Measurements from ENCODE around the gene NPIPB6.

DNA sequence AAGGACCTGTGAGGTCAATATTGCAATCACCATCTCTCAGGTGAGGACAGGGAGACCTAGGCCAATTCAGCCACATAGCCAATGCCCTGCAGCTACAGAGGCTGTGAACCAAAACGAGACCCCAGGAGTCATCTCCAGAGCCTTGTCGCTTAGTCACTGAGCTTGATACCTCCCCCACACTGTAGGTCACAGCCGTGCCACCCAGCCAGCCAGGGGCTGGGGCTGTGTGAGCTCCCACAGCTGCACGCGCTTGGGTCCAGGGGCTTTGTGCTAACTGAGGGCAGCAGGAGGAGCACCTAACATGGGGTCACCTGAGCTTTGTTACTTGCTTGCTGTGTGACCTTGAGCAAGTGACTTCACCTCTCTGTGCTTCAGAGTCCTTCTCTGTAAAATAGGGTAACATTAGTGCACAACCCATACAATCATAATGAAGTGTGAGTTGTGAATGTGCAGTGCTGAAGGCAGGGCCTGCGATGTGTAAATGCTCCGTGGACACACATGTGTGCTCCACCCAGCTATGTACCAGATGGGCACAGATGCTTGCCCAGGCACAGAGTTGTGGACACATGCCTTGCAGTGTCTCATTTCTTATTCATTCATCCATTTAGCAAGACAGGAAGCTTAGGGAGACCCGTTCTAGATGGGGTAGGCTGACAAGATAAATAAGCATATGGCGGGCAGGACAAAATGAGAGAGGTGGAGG is 45.1 kb downstream of the NPIPB6 start:
- TF ChIP-seq, protein P1, sequence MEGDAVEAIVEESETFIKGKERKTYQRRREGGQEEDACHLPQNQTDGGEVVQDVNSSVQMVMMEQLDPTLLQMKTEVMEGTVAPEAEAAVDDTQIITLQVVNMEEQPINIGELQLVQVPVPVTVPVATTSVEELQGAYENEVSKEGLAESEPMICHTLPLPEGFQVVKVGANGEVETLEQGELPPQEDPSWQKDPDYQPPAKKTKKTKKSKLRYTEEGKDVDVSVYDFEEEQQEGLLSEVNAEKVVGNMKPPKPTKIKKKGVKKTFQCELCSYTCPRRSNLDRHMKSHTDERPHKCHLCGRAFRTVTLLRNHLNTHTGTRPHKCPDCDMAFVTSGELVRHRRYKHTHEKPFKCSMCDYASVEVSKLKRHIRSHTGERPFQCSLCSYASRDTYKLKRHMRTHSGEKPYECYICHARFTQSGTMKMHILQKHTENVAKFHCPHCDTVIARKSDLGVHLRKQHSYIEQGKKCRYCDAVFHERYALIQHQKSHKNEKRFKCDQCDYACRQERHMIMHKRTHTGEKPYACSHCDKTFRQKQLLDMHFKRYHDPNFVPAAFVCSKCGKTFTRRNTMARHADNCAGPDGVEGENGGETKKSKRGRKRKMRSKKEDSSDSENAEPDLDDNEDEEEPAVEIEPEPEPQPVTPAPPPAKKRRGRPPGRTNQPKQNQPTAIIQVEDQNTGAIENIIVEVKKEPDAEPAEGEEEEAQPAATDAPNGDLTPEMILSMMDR (IDR thresholded peaks at IDR 0.05): no peak
- TF ChIP-seq POLR2A (IDR thresholded peaks at IDR 0.05): no peak
